Activated T-helper 1 cell treated with anti-CD3 and anti-CD28 coated beads, Interleukin-2, amount 50 U/mL, for 16 hours (primary cell): ENCODE results near the gene LCN1.

Source experiments
- DNase-seq, 2 donors: peaks; one replicate each; pipeline ENCODE4 v3.0.0-alpha.2; 2020; ENCODE audit warnings: low read depth in 1 of 2, low spot score in 1 of 2

The LCN1 gene

DNA sequence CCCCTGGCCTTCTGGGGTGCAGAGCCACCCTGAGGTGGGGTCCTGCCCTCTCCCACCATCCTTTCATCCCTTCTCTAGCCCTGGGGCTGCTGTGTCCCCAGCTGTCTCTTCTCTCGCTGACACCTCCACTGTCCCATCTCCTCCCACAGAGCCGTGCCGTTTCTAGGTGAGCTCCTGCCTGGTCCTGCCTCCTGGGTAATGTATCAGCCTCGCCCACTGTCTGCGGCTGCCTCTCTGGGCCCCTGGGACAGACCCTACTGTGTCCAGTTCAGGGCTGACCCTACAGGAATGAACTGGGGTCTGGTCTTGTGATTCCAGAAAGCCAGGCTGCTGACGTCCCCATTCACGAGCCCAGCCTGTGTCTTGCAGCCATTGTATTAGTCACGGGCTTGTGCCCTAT is 44.4 kb downstream of the LCN1 start:
- DNase-seq: no peak

DNA sequence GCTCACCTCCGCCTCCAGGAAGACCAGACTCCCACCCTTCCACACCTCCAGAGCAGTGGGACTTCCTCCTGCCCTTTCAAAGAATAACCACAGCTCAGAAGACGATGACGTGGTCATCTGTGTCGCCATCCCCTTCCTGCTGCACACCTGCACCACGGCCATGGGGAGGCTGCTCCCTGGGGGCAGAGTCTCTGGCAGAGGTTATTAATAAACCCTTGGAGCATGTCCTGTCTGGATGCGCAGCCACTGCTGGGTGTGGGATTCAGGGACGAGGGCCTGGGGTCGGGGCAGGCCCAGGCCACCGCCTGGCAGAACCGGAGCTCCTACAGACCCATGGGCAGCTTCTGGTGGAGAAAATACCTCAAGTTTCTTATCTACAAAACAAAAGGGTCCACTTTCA is 45.3 kb downstream of the LCN1 start:
- no peak for DNase-seq

DNA sequence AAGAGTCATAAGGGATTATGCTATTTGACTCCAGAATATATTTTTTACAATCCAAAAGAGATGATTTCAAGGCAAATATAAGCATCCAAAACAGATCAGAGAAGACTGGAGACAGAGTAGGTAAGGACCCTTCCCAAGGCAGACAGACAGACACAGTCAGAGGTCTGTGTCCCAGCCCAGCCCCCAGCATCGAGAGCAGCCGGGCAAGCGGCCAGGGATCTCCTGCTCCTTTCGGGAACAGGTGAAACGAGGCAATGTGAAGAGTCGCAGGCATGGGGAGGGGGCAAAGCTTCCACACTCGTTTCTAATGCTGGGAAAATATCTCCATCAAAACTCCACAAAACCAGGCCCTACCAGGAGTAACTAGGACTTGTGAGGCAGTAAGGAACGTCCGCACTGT is 46.1 kb downstream of the LCN1 start:
- DNase-seq: no peak

DNA sequence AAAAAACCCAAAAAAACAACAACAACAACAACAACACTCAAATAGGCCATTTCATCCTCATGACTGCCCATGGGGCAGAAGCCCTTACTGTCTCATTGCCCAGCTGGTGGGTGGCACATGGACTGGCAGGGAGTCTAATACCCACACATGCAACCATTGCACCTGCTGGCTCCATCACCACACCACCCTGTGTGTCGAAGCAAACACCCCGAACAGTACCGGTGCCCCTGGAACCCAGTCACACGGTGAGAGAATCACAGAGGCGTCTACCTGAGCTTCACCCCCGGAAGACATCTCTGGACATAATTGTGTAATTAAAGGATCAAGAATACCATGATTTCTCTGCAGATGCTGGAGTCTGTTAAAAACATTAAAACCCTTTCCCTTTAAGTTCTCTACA is 46.8 kb downstream of the LCN1 start:
- DNase-seq: no peak

DNA sequence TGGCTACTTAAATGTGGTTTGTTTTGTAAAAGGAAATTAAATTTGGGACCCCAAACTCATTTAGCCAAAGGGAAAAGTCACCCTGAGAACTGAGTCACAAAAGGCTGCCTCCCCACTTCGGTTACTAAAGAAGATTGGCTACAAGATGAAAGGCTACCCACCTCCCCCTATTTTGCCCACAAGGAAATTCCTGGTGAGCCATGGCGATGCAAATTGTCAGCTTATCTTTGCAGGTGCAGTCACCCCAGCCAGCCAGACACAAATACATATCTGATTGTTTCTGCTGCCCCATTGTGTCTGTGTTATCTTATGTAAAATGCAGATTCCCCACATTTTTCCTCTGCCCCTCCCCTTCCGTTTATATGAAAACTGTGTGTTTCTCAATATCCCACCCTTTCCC is 49.2 kb downstream of the LCN1 start:
- no peak for DNase-seq

DNA sequence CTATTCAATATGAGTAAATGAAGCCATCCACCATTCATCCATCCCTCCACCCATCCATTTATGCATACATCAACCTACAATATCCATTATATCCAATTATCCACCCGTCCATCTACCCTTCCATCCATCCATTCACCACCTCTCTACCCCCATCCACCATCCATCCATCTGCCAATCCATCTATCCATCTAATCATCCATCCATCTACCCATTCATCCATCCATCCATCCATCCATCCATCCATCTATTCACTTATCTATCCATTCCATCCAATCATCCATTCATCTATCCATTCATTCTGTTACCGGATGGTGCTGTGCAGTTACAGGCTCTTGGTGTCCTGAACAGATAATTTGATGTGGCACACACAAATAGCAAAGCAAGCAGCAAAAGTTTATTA is 51.0 kb downstream of the LCN1 start:
- no peak for DNase-seq

DNA sequence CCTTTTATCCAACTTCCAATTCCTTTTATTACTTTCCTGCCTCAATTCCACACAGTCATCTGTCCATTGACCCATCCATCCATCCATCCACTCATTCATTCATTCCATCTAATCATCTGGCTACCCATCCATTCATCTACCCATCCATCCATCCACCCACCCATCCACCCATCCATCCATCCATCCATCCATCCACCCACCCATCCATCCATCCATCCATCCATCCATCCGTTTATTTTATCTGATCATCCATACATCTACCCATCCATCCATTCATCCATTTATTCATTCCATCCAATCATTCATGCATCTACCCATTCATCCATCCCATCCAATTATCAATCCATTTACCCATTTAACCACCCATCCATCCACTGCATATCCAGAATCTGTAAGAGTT is 51.9 kb downstream of the LCN1 start:
- no peak for DNase-seq

DNA sequence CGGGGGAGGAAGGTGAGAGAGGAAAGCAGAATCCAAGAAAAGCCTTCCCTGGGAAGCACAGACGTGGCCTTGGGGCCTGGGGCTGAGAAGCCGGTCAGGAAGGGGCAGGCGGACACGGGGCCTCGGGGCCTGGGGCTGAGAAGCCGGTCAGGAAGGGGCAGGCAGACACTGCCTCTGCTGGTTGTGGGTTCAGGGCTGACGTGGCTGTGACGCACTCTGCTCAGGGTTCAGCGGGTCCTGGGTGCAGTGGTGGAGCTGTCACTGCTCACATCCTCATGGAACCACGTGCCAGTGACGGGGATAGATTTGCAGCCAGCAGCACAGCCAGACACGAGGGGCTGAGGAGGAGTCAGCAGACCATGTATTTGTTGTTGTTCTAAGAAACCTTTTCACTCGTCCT is 53.1 kb downstream of the LCN1 start:
- DNase-seq: no peak

DNA sequence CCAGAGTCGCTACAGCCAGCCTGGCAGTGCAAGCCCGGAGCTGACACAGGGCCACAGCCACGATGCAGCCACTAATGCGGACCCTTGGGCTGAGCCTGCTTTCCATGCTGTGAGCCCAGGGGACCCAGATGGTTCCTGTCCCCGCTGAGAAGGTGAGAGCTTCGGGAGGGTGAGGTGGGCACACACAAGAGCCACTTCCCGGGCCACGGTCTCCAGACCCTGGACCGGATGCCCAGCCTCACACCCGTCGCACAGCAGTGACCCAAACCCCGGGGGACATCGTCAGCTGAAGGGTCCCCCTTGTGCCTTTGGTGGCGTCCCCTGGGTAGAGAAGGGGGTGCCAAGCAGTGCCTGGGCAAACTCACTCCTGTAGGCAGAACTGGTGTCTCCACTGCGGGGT is 53.7 kb downstream of the LCN1 start:
- DNase-seq: no peak
